ENCODE data around the gene GRM7.

- TF ChIP-seq CTCF (IDR thresholded peaks at IDR 0.05), result no peak
- no peak for TF ChIP-seq EZH2 (IDR thresholded peaks at IDR 0.05; ENCODE audit: borderline replicate concordance, insufficient read depth, low read depth, low read length, poor library complexity, severe bottlenecking)
These were observed 432.4 kb downstream of the GRM7 start for GRCh38 chr3:7293286-7293685.
